ENCODE measurements around the gene PRKAG2.
A peak's percentile ranks its signal among the peaks of the same experiment; 100 is the strongest.
"Not testable (repeated sequence)": the region's sequence is repeated elsewhere in the genome, so short reads cannot be mapped to it uniquely, and the experiment has no call there.

PRKAG2 gene

GRCh38 chr7:151786936-151787335 lies 90.0 kb downstream of the PRKAG2 start:
- Mint-ChIP-seq H3K9me3 (no peaks in the 10 kb centered on the region), H3K27ac (no peak overlapping the region), H3K4me3 (no peak overlapping the region), H3K36me3 (ENCODE audit: low read depth) (no peaks in the 10 kb centered on the region), H3K4me1 (ENCODE audit: low read depth) (peaks cover 6% of the 10 kb centered on the region), H3K27me3 (ENCODE audit: low read depth) (no peaks in the 10 kb centered on the region)
- no peak for DNase-seq (ENCODE audit: low spot score)

- no peak for DNase-seq (ENCODE audit: low spot score)
- Mint-ChIP-seq H3K27me3 (ENCODE audit: low read depth) (no peaks in the 10 kb centered on the region), H3K4me3 (no peak overlapping the region), H3K4me1 (ENCODE audit: low read depth) (peaks cover 6% of the 10 kb centered on the region), H3K27ac (no peak overlapping the region), H3K9me3 (no peaks in the 10 kb centered on the region), H3K36me3 (ENCODE audit: low read depth) (no peaks in the 10 kb centered on the region)
Observed at GRCh38 chr7:151786241-151786640, 90.7 kb downstream of the PRKAG2 start.

- H3K4me3 Mint-ChIP-seq, result no peak overlapping the region
- no peaks in the 10 kb centered on the region for H3K9me3 Mint-ChIP-seq
- H3K36me3 Mint-ChIP-seq (ENCODE audit: low read depth), result no peaks in the 10 kb centered on the region
- DNase-seq (ENCODE audit: low spot score), result no peak
- H3K27ac Mint-ChIP-seq, result no peak overlapping the region
- peaks cover 6% of the 10 kb centered on the region for H3K4me1 Mint-ChIP-seq (ENCODE audit: low read depth)
- H3K27me3 Mint-ChIP-seq (ENCODE audit: low read depth), result no peaks in the 10 kb centered on the region
Observed at GRCh38 chr7:151785681-151785965, 91.3 kb downstream of the PRKAG2 start.

GRCh38 chr7:151784853-151785680 lies 91.8 kb downstream of the PRKAG2 start:
- Mint-ChIP-seq H3K27me3 (ENCODE audit: low read depth) (no peaks in the 10 kb centered on the region), H3K27ac (no peak overlapping the region), H3K9me3 (no peaks in the 10 kb centered on the region), H3K36me3 (ENCODE audit: low read depth) (no peaks in the 10 kb centered on the region), H3K4me1 (ENCODE audit: low read depth) (peaks cover 6% of the 10 kb centered on the region), H3K4me3 (no peak overlapping the region)
- DNase-seq (ENCODE audit: low spot score), result no peak

GRCh38 chr7:151783958-151784575 lies 92.8 kb downstream of the PRKAG2 start:
- peaks cover 6% of the 10 kb centered on the region for H3K4me1 Mint-ChIP-seq (ENCODE audit: low read depth)
- no peak overlapping the region for H3K4me3 Mint-ChIP-seq
- H3K27ac Mint-ChIP-seq, result no peak overlapping the region

GRCh38 chr7:151782598-151783448 lies 94.1 kb downstream of the PRKAG2 start:
- peak overlapping the region; percentile 68 for H3K4me3 Mint-ChIP-seq

More at GRCh38 chr7:151783958-151784575, 92.8 kb downstream of the PRKAG2 start:
- no peak for DNase-seq (ENCODE audit: low spot score)
- Mint-ChIP-seq H3K27me3 (ENCODE audit: low read depth) (no peaks in the 10 kb centered on the region), H3K36me3 (ENCODE audit: low read depth) (no peaks in the 10 kb centered on the region), H3K9me3 (no peaks in the 10 kb centered on the region)

GRCh38 chr7:151782256-151782597 lies 94.7 kb downstream of the PRKAG2 start:
- H3K9me3 Mint-ChIP-seq; H3K4me3 Mint-ChIP-seq; H3K4me1 Mint-ChIP-seq (ENCODE audit: low read depth); H3K36me3 Mint-ChIP-seq (ENCODE audit: low read depth); H3K27ac Mint-ChIP-seq; DNase-seq (ENCODE audit: low spot score); H3K27me3 Mint-ChIP-seq (ENCODE audit: low read depth): not testable (repeated sequence)

More at GRCh38 chr7:151782598-151783448, 94.1 kb downstream of the PRKAG2 start:
- DNase-seq (ENCODE audit: low spot score), result peak; percentile 65
- Mint-ChIP-seq H3K9me3 (no peaks in the 10 kb centered on the region), H3K36me3 (ENCODE audit: low read depth) (no peaks in the 10 kb centered on the region), H3K27ac (no peak overlapping the region), H3K27me3 (ENCODE audit: low read depth) (no peaks in the 10 kb centered on the region), H3K4me1 (ENCODE audit: low read depth) (peaks cover 5% of the 10 kb centered on the region)

GRCh38 chr7:151781161-151781845 lies 95.6 kb downstream of the PRKAG2 start:
- H3K36me3 Mint-ChIP-seq (ENCODE audit: low read depth), result no peaks in the 10 kb centered on the region
- H3K4me3 Mint-ChIP-seq, result no peak overlapping the region
- H3K27me3 Mint-ChIP-seq (ENCODE audit: low read depth), result no peaks in the 10 kb centered on the region
- no peak for DNase-seq (ENCODE audit: low spot score)
- no peak overlapping the region for H3K27ac Mint-ChIP-seq
- no peaks in the 10 kb centered on the region for H3K9me3 Mint-ChIP-seq
- peaks cover 2% of the 10 kb centered on the region for H3K4me1 Mint-ChIP-seq (ENCODE audit: low read depth)

GRCh38 chr7:151780631-151781030 lies 96.3 kb downstream of the PRKAG2 start:
- H3K4me1 Mint-ChIP-seq (ENCODE audit: low read depth), result peaks cover 2% of the 10 kb centered on the region
- no peak overlapping the region for H3K27ac Mint-ChIP-seq
- H3K36me3 Mint-ChIP-seq (ENCODE audit: low read depth), result no peaks in the 10 kb centered on the region
- H3K4me3 Mint-ChIP-seq, result no peak overlapping the region
- DNase-seq (ENCODE audit: low spot score), result no peak
- H3K9me3 Mint-ChIP-seq, result no peaks in the 10 kb centered on the region
- H3K27me3 Mint-ChIP-seq (ENCODE audit: low read depth), result no peaks in the 10 kb centered on the region

- Mint-ChIP-seq H3K9me3 (no peaks in the 10 kb centered on the region), H3K27me3 (ENCODE audit: low read depth) (no peaks in the 10 kb centered on the region), H3K4me3 (no peak overlapping the region), H3K4me1 (ENCODE audit: low read depth) (peaks cover 2% of the 10 kb centered on the region), H3K27ac (no peak overlapping the region), H3K36me3 (ENCODE audit: low read depth) (no peaks in the 10 kb centered on the region)
- DNase-seq (ENCODE audit: low spot score), result no peak
Observed at GRCh38 chr7:151779678-151780077, 97.2 kb downstream of the PRKAG2 start.

- Mint-ChIP-seq H3K27ac (no peak overlapping the region), H3K4me3 (no peak overlapping the region), H3K27me3 (ENCODE audit: low read depth) (no peaks in the 10 kb centered on the region), H3K9me3 (no peaks in the 10 kb centered on the region), H3K4me1 (ENCODE audit: low read depth) (peaks cover 2% of the 10 kb centered on the region), H3K36me3 (ENCODE audit: low read depth) (no peaks in the 10 kb centered on the region)
- DNase-seq (ENCODE audit: low spot score), result no peak
Observed at GRCh38 chr7:151779255-151779654, 97.7 kb downstream of the PRKAG2 start.

- DNase-seq (ENCODE audit: low spot score), result no peak
- H3K4me1 Mint-ChIP-seq (ENCODE audit: low read depth), result peaks cover 2% of the 10 kb centered on the region
- no peaks in the 10 kb centered on the region for H3K27me3 Mint-ChIP-seq (ENCODE audit: low read depth)
- H3K4me3 Mint-ChIP-seq, result no peak overlapping the region
- H3K27ac Mint-ChIP-seq, result no peak overlapping the region
- H3K9me3 Mint-ChIP-seq, result no peaks in the 10 kb centered on the region
- H3K36me3 Mint-ChIP-seq (ENCODE audit: low read depth), result no peaks in the 10 kb centered on the region
Observed at GRCh38 chr7:151777908-151778670, 98.8 kb downstream of the PRKAG2 start.

GRCh38 chr7:151777495-151777880 lies 99.4 kb downstream of the PRKAG2 start:
- Mint-ChIP-seq H3K9me3 (no peaks in the 10 kb centered on the region), H3K4me3 (no peak overlapping the region), H3K27ac (no peak overlapping the region), H3K27me3 (ENCODE audit: low read depth) (no peaks in the 10 kb centered on the region), H3K36me3 (ENCODE audit: low read depth) (no peaks in the 10 kb centered on the region), H3K4me1 (ENCODE audit: low read depth) (no peaks in the 10 kb centered on the region)
- no peak for DNase-seq (ENCODE audit: low spot score)

All from T-helper 2 cell treated with Interferon-gamma antibody and Interleukin-4, amounts not matched to agents 5 μg/mL and 100 μg/mL, for 36 hours (primary cell).